Upper lobe of left lung (tissue), 4 donors: ENCODE results near the gene WDR37.

Experiments used
- CTCF ChIP-seq, 6 experiments: fragments of 450-650 bp in 4 of 6; fragments of 200-600 bp in 2 of 6; sonication (generic) in 2 of 6; IDR thresholded peaks; one replicate each; pipeline ENCODE4 v1.5.1; 2016 to 2019; ENCODE audit warnings: antibody characterized with exemption in 6 of 6
- POLR2A ChIP-seq, 4 donors: fragments of 450-650 bp; IDR thresholded peaks; one replicate each; pipeline ENCODE4 v1.5.1; 2016 to 2017; ENCODE audit warnings: antibody characterized with exemption in 4 of 4, mild to moderate bottlenecking in 2 of 4
- POLR2AphosphoS5 ChIP-seq, 2 donors: sonication (generic); formaldehyde crosslinking; IDR thresholded peaks; one replicate each; pipeline ENCODE4 v1.5.1; 2017; ENCODE audit warnings: antibody characterized with exemption in 2 of 2

GRCh38 chr10:1114315-1114714 is 58.1 kb downstream of the WDR37 start:
- TF ChIP-seq CTCF (IDR thresholded peaks at IDR 0.05) (no peak), POLR2A (IDR thresholded peaks at IDR 0.05) (no peak), POLR2AphosphoS5 (IDR thresholded peaks at IDR 0.05) (no peak)
